GM23338 (cell line): ENCODE data around the gene UBXN4. TPM values are rescaled to one million over a fixed set of nuclear protein-coding genes. Genes with fewer than 3 reads are reported as not detected.

Experiments
- ATAC-seq: fragments of 200-7000 bp; cut with Tn5 transposase; 3 replicates; pipeline ENCODE4 v1.9.1; 2020
- DNase-seq: peaks from one replicate; pipeline ENCODE4 v3.0.0-alpha.2; 2015; ENCODE audit warnings: low spot score
- H2AFZ ChIP-seq: fragments of 200-600 bp; sonication (generic); 2 replicates; pipeline ENCODE4 v1.8.0; 2016; ENCODE audit warnings: antibody characterized with exemption, mild to moderate bottlenecking, moderate library complexity
- H3F3A ChIP-seq: fragments of 200-600 bp; sonication (generic); replicated peaks from 2 replicates; pipeline ENCODE4 v1.8.0; 2017; ENCODE audit warnings: antibody characterized with exemption, mixed run types, low read depth
- H3K27ac ChIP-seq: fragments of 200-600 bp; sonication (generic); 2 replicates; pipeline ENCODE4 v1.6.1; 2016; ENCODE audit warnings: low read depth
- H3K27me3 ChIP-seq: fragments of 200-600 bp; sonication (generic); 2 replicates; pipeline ENCODE4 v1.8.0; 2016; ENCODE audit warnings: mild to moderate bottlenecking, mixed run types, moderate library complexity; ENCODE audit not compliant: insufficient read depth
- H3K36me3 ChIP-seq: fragments of 200-600 bp; sonication (generic); 2 replicates; pipeline ENCODE4 v1.8.0; 2016; ENCODE audit warnings: mild to moderate bottlenecking; ENCODE audit not compliant: insufficient read depth
- H3K4me1 ChIP-seq: fragments of 200-600 bp; sonication (generic); 2 replicates; pipeline ENCODE4 v1.8.0; 2016; ENCODE audit warnings: mild to moderate bottlenecking, moderate library complexity; ENCODE audit not compliant: insufficient read depth
- H3K4me2 ChIP-seq: fragments of 200-600 bp; sonication (generic); 2 replicates; pipeline ENCODE4 v1.7.1; 2017; ENCODE audit warnings: mixed run types
- H3K4me3 ChIP-seq: fragments of 200-600 bp; sonication (generic); 2 replicates; pipeline ENCODE4 v1.6.1; 2016; ENCODE audit warnings: mixed run types
- H3K79me2 ChIP-seq: fragments of 200-600 bp; sonication (generic); replicated peaks from 2 replicates; pipeline ENCODE4 v1.8.0; 2017; ENCODE audit warnings: mild to moderate bottlenecking; ENCODE audit not compliant: insufficient read depth
- H3K9me2 ChIP-seq: fragments of 200-600 bp; sonication (generic); 2 replicates; pipeline ENCODE4 v1.8.0; 2017; ENCODE audit not compliant: insufficient read depth
- H4K20me1 ChIP-seq: fragments of 200-600 bp; sonication (generic); replicated peaks from 2 replicates; pipeline ENCODE4 v1.8.0; 2017; ENCODE audit warnings: mild to moderate bottlenecking; ENCODE audit not compliant: insufficient read depth
- H3K27ac Mint-ChIP-seq: 2 replicates; pipeline ENCODE4 v1.8.0; 2020; ENCODE audit warnings: inconsistent platforms, mild to moderate bottlenecking, moderate library complexity, mixed read lengths
- H3K27me3 Mint-ChIP-seq: 3 replicates; pipeline ENCODE4 v1.8.0; 2022; ENCODE audit warnings: low read depth, mild to moderate bottlenecking, moderate library complexity, mixed read lengths, inconsistent platforms; ENCODE audit not compliant: insufficient read depth, poor library complexity
- H3K36me3 Mint-ChIP-seq: 3 replicates; pipeline ENCODE4 v1.8.0; 2021; ENCODE audit warnings: low read depth, mild to moderate bottlenecking, inconsistent platforms, moderate library complexity, mixed read lengths
- H3K4me1 Mint-ChIP-seq: 3 replicates; pipeline ENCODE4 v1.8.0; 2020; ENCODE audit warnings: mild to moderate bottlenecking, inconsistent platforms, mixed read lengths
- H3K4me3 Mint-ChIP-seq: 3 replicates; pipeline ENCODE4 v1.8.0; 2021; ENCODE audit warnings: moderate library complexity, mild to moderate bottlenecking, inconsistent platforms, mixed read lengths
- H3K9me3 Mint-ChIP-seq: 3 replicates; pipeline ENCODE4 v1.8.0; 2020; ENCODE audit warnings: moderate library complexity, mild to moderate bottlenecking, inconsistent platforms, mixed read lengths
- CREB1 ChIP-seq: fragments of 250-450 bp; sonication (Bioruptor Pico); IDR thresholded peaks from 2 replicates; pipeline ENCODE4 v1.5.0; 2020; ENCODE audit warnings: low read depth, mild to moderate bottlenecking, moderate library complexity
- CTCF ChIP-seq, 2 experiments: fragments of 200-600 bp in 1 of 2; sonication (generic) in 1 of 2; conservative IDR thresholded peaks; 2 replicates each; pipeline versions ENCODE4 v1.5.1 to v1.6.1; 2016 to 2017; ENCODE audit warnings: antibody characterized with exemption in 2 of 2, low read depth in 2 of 2, mild to moderate bottlenecking in 2 of 2, moderate library complexity in 1 of 2
- ETS1 ChIP-seq: IDR thresholded peaks from 2 replicates; pipeline ENCODE4 v1.6.1; 2016; ENCODE audit warnings: antibody characterized with exemption
- EZH2 ChIP-seq: fragments of 200-600 bp; sonication (generic); IDR thresholded peaks from one replicate; pipeline ENCODE4 v1.8.0; 2017; ENCODE audit warnings: antibody characterized with exemption, mild to moderate bottlenecking, low read depth; ENCODE audit not compliant: unreplicated experiment
- EZH2phosphoT487 ChIP-seq: fragments of 200-600 bp; sonication (generic); IDR thresholded peaks from one replicate; pipeline ENCODE4 v1.8.1; 2018; ENCODE audit warnings: antibody characterized with exemption; ENCODE audit not compliant: unreplicated experiment
- NANOG ChIP-seq: IDR thresholded peaks from 2 replicates; pipeline ENCODE4 v1.6.1; 2016; ENCODE audit warnings: antibody characterized with exemption, borderline replicate concordance
- STAT1 ChIP-seq: IDR thresholded peaks from one replicate; pipeline ENCODE4 v1.6.1; 2016; ENCODE audit warnings: antibody characterized with exemption; ENCODE audit not compliant: unreplicated experiment
- ZNF114 ChIP-seq: fragments of 250-450 bp; sonication (Bioruptor Pico); IDR thresholded peaks from 2 replicates; pipeline ENCODE4 v1.5.0; 2020; ENCODE audit warnings: mild to moderate bottlenecking, moderate library complexity
- ZNF331 ChIP-seq: fragments of 250-450 bp; sonication (Bioruptor Pico); IDR thresholded peaks from 2 replicates; pipeline ENCODE4 v1.5.0; 2020; ENCODE audit warnings: low read depth, mild to moderate bottlenecking, moderate library complexity
- ZNF462 ChIP-seq: fragments of 250-450 bp; sonication (Bioruptor Pico); IDR thresholded peaks from 2 replicates; pipeline ENCODE4 v1.5.0; 2020; ENCODE audit warnings: mild to moderate bottlenecking, moderate library complexity
- polyA plus RNA-seq: library from polyadenylated mRNA; unstranded; fragments of >200 nt; fragmentation: Nextera tagmentation; extraction: Ambion mirVana; gene quantifications from 2 replicates; pipeline ENCODE4 v1.2.1, GENCODE V29; 2016
- total RNA-seq: library from RNA; depleted of rRNA; stranded (reverse); fragments of >200 nt; shearing (Covaris generic); gene quantifications from 2 replicates; pipeline ENCODE4 v1.2.3, GENCODE V29; 2014

Gene UBXN4
- total and polyA plus RNA-seq, 2 experiments from 2014 or later, result 57.6 to 226 TPM

- peaks cover 65% of the 10 kb centered on the region for H3K79me2 ChIP-seq
- no peaks in the 10 kb centered on the region for H3K27me3 ChIP-seq
- peaks cover 2% of the 10 kb centered on the region for H3K27me3 Mint-ChIP-seq
- peaks cover 21% of the 10 kb centered on the region for H4K20me1 ChIP-seq
- ATAC-seq (peak; percentile 5; the same call in 2 of the 3 replicates), DNase-seq (peak; percentile 52)
- H3K27ac ChIP-seq, result no peak overlapping the region
- H3K4me3 ChIP-seq, result no peak overlapping the region
- peaks cover 14% of the 10 kb centered on the region for H3K4me1 Mint-ChIP-seq
- peaks cover 12% of the 10 kb centered on the region for H3K4me1 ChIP-seq
- 0 out of 3 replicates have a peak overlapping the region, but pooled peaks have one; percentile 41 for H3K4me3 Mint-ChIP-seq
- no peak overlapping the region for H2AFZ ChIP-seq
- H3K9me3 Mint-ChIP-seq, result no peaks in the 10 kb centered on the region; the same call in 2 of the 3 replicates
- peaks cover 32% of the 10 kb centered on the region for H3K36me3 Mint-ChIP-seq
- peak; percentile 43 to 57 for TF ChIP-seq CTCF (conservative IDR thresholded peaks at IDR 0.05; ENCODE audit: low read depth in 2 of 2)
- no peak for TF ChIP-seq NANOG
- no peak for TF ChIP-seq ETS1
- TF ChIP-seq CREB1 (CRISPR knock-in tag), result no peak
- H3K27ac Mint-ChIP-seq, result no peak overlapping the region
- H3K4me2 ChIP-seq, result peak overlapping the region; percentile 88; the same call in 1 of the 2 replicates
- H3K9me2 ChIP-seq, result no peaks in the 10 kb centered on the region; the same call in 1 of the 2 replicates
- peaks cover 24% of the 10 kb centered on the region for H3K36me3 ChIP-seq
- peaks cover 3% of the 10 kb centered on the region; the same call in 1 of the 2 replicates for H3F3A ChIP-seq
Observed at GRCh38 chr2:135744760-135745314, 3.2 kb downstream of the UBXN4 start.

- H3K27ac Mint-ChIP-seq, result no peak overlapping the region
- no peak for ATAC-seq
- TF ChIP-seq STAT1 (no peak), ZNF114 (CRISPR knock-in tag) (no peak), CTCF (conservative IDR thresholded peaks at IDR 0.05; ENCODE audit: low read depth in 2 of 2) (no peak), ZNF331 (CRISPR knock-in tag) (no peak), ZNF462 (CRISPR knock-in tag) (no peak), EZH2 (no peak), EZH2phosphoT487 (no peak)
Observed at GRCh38 chr2:135745545-135745944, 3.9 kb downstream of the UBXN4 start.

More at GRCh38 chr2:135745545-135745944, 3.9 kb downstream of the UBXN4 start:
- Histone ChIP-seq H3K36me3 (peaks cover 31% of the 10 kb centered on the region), H3K4me2 (no peak overlapping the region), H2AFZ (no peak overlapping the region), H3K27ac (no peak overlapping the region), H3K27me3 (no peaks in the 10 kb centered on the region), H3K9me2 (no peaks in the 10 kb centered on the region), H3F3A (peaks cover 3% of the 10 kb centered on the region; the same call in 1 of the 2 replicates), H3K79me2 (peaks cover 65% of the 10 kb centered on the region), H3K4me3 (no peak overlapping the region), H4K20me1 (peaks cover 26% of the 10 kb centered on the region), H3K4me1 (peaks cover 12% of the 10 kb centered on the region)
- DNase-seq, result no peak
- Mint-ChIP-seq H3K4me3 (no peak overlapping the region), H3K9me3 (no peaks in the 10 kb centered on the region; the same call in 2 of the 3 replicates), H3K4me1 (peaks cover 14% of the 10 kb centered on the region), H3K36me3 (peaks cover 37% of the 10 kb centered on the region), H3K27me3 (peaks cover 2% of the 10 kb centered on the region)
